Measurements from ENCODE around the gene OR10K1.

GRCh38 chr1:158414651-158415345 is 46.8 kb upstream of the OR10K1 start:
- TF ChIP-seq POLR2AphosphoS5 (IDR thresholded peaks at IDR 0.05), result no peak
- TF ChIP-seq, protein P1, sequence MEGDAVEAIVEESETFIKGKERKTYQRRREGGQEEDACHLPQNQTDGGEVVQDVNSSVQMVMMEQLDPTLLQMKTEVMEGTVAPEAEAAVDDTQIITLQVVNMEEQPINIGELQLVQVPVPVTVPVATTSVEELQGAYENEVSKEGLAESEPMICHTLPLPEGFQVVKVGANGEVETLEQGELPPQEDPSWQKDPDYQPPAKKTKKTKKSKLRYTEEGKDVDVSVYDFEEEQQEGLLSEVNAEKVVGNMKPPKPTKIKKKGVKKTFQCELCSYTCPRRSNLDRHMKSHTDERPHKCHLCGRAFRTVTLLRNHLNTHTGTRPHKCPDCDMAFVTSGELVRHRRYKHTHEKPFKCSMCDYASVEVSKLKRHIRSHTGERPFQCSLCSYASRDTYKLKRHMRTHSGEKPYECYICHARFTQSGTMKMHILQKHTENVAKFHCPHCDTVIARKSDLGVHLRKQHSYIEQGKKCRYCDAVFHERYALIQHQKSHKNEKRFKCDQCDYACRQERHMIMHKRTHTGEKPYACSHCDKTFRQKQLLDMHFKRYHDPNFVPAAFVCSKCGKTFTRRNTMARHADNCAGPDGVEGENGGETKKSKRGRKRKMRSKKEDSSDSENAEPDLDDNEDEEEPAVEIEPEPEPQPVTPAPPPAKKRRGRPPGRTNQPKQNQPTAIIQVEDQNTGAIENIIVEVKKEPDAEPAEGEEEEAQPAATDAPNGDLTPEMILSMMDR (IDR thresholded peaks at IDR 0.05), result no peak

Data from transverse colon (tissue), 4 donors.